ENCODE measurements around the gene TSPOAP1.

The TSPOAP1 gene

GRCh38 chr17:58338841-58339754, 10.5 kb upstream of the TSPOAP1 start:
- H3K4me3 ChIP-seq (ENCODE audit: low read length) = no peak overlapping the region
- DNase-seq (ENCODE audit: low read depth) = no peak
- TF ChIP-seq CTCF (IDR thresholded peaks at IDR 0.05; ENCODE audit: insufficient read depth, low read depth, low read length, missing control alignments) = no peak

- DNase-seq (ENCODE audit: low read depth) = no peak
- no peak overlapping the region for H3K4me3 ChIP-seq (ENCODE audit: low read length)
- TF ChIP-seq CTCF (IDR thresholded peaks at IDR 0.05; ENCODE audit: insufficient read depth, low read depth, low read length, missing control alignments) = no peak
Observed at GRCh38 chr17:58338454-58338840, 9.9 kb upstream of the TSPOAP1 start.

GRCh38 chr17:58337600-58338453, 9.2 kb upstream of the TSPOAP1 start:
- no peak for TF ChIP-seq CTCF (IDR thresholded peaks at IDR 0.05; ENCODE audit: insufficient read depth, low read depth, low read length, missing control alignments)
- no peak for DNase-seq (ENCODE audit: low read depth)
- no peak overlapping the region for H3K4me3 ChIP-seq (ENCODE audit: low read length)

DNA sequence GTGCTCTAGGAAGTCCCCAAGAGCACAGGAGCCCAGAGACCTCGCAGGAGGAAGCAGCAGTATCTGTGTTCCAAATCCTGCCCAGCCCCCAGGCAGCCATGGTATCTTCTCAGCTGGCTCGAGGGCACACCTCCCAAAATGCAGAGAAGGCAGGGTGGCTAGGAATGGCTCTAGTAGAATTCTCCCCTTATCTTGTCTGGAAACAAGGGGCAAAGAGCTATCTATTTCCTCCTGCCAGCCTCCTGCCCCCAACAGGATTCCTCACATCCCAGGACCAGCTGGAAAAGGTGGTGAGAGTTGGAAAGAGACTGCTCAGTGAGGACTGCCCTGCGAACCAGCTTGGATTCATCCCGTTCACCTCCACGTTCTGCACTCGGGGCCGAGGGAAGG, 8.6 kb upstream of the TSPOAP1 start:
- H3K4me3 ChIP-seq (ENCODE audit: low read length) = no peak overlapping the region
- DNase-seq (ENCODE audit: low read depth) = no peak
- no peak for TF ChIP-seq CTCF (IDR thresholded peaks at IDR 0.05; ENCODE audit: insufficient read depth, low read depth, low read length, missing control alignments)

DNA sequence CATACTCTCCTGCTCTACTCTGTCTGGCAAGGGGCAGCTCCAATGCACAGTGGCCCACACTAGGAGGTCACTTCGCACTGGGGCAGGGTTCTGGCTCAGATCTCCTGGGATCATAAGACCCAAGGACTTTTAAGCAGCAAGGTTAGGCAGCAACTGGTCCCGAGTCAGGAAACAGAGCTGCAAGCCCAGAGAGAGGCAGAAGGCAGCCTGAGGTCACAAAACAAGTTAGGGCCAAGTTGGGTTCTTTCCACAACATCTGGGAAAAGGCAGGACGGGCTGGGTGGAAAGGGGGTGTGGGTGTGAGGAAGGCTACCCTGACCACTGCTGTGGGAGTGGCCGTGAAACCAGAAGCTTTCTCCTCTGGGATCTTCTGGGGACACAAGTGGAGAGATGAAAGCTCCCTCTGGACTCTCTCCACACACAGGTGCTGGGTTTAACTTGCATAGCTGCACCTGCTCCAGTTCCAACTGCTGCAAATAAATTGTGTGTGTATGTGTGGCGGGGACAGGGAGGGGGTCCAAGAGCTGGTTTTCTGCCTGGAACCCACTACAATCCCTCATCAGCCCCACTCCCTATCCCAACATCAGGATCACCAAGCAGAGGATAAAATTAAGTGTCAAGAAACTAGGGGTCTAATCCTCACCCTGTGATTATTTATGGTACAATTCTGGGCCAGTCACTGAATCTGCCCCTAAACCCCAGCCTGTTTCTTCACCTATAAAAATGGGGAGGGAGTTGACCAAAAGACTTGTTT, 8.0 kb upstream of the TSPOAP1 start:
- no peak overlapping the region for H3K4me3 ChIP-seq (ENCODE audit: low read length)
- TF ChIP-seq CTCF (IDR thresholded peaks at IDR 0.05; ENCODE audit: insufficient read depth, low read depth, low read length, missing control alignments) = no peak
- DNase-seq (ENCODE audit: low read depth) = peak; percentile 36

DNA sequence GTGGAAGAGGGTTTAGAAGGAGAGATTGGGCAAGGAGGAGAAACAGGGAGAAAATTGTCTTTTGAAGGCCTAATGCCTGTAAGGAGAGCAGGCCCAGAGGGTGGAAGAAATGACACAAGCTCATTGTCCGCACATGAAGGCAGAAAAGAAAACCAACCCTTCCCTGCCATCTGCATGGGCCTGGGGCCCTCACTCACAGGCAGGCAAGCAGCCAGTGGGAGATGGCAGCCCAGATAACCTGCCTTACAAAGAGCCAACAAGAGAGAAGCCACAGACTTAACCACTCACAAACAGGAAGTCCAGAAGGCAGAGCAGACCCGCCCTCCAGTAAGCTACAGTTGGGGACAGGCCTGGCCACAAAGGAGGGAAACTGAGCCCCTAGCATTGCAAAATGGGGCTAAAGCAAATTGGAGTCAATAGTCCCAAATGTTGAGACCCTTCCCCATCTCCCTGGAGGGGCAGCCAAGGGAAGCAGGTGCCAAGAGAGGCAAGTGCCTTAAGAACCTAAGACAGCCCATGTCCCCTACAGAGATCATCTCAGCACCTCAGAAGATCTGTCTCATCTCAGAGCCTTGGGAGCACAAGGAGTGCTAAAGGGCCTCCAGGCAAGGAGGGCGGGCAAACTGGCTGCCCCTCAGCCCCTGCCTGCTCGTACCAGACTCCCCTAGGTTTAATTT, 7.3 kb upstream of the TSPOAP1 start:
- DNase-seq (ENCODE audit: low read depth) = no peak
- no peak overlapping the region for H3K4me3 ChIP-seq (ENCODE audit: low read length)
- TF ChIP-seq CTCF (IDR thresholded peaks at IDR 0.05; ENCODE audit: insufficient read depth, low read depth, low read length, missing control alignments) = no peak

All from epithelial cell of esophagus (primary cell).